Pancreas (tissue), 10 donors: ENCODE measurements around the gene RNF40. TPM values are rescaled to one million over a fixed set of nuclear protein-coding genes. Genes with fewer than 3 reads are reported as not detected.

Experiments
- ATAC-seq, 4 donors: fragments of 200-7000 bp; cut with Tn5 transposase; one replicate each; pipeline versions ENCODE4 v1.8.0 to v1.9.1; 2020; ENCODE audit warnings: mild to moderate bottlenecking in 4 of 4, moderate library complexity in 4 of 4
- DNase-seq, 6 donors: peaks; one replicate each; pipeline ENCODE4 v3.0.0-alpha.2; 2020
- FAIRE-seq: peaks from 2 replicates; lab custom pipeline; 2012; peaks lifted over from hg19 to GRCh38; lab: Jason Lieb, UNC
- H3K27ac ChIP-seq, 4 donors: fragments of 200-600 bp; sonication (generic); 1 replicate in 3 of 4; 2 replicates in 1 of 4; pipeline versions ENCODE4 v1.5.0 to v1.8.0; 2020
- H3K27me3 ChIP-seq, 4 donors: fragments of 200-600 bp; one replicate each; pipeline ENCODE4 v1.8.0; 2021
- H3K36me3 ChIP-seq, 3 donors: fragments of 200-600 bp; sonication (generic) in 1 of 3; one replicate each; pipeline versions ENCODE4 v1.5.0 to v1.8.0; 2020 to 2021
- H3K4me1 ChIP-seq, 3 donors: fragments of 200-600 bp; one replicate each; pipeline ENCODE4 v1.8.0; 2021
- H3K4me3 ChIP-seq, 4 donors: fragments of 200-600 bp; sonication (generic) in 2 of 4; one replicate each; pipeline versions ENCODE4 v1.5.0 to v1.8.0; 2020 to 2021
- H3K9me3 ChIP-seq, 4 donors: fragments of 200-600 bp; one replicate each; pipeline ENCODE4 v1.8.0; 2021
- CTCF ChIP-seq, 4 donors: fragments of 200-600 bp; sonication (generic) in 3 of 4; IDR thresholded peaks; one replicate each; pipeline versions ENCODE4 v1.5.0 to v1.8.0; 2021; ENCODE audit warnings: antibody characterized with exemption in 4 of 4
- WGBS, 2 donors: extraction: QIAGEN DNeasy Blood & Tissue Kit; methylation state at CpG; one replicate each; pipeline ENCODE4 v1.1.7; 2013; 5-methylcytosine and 5-hydroxymethylcytosine counted together
- intact Hi-C, 3 donors: fragments of 100-400 bp; cut with DNase I; formaldehyde crosslinking; loops; one replicate each; pipeline versions ENCODE4 v1.11.1 to v1.14.2; 2022
- polyA plus RNA-seq, 2 donors: library from polyadenylated mRNA; stranded (reverse); fragments of 200-250 nt; gene quantifications; one replicate each; pipeline ENCODE4 v1.2.3, GENCODE V29; 2013
- total RNA-seq, 6 donors: library from RNA; stranded (reverse); fragmentation: NEBNext Ultra II Directional in 4 of 6; extraction: Animal tissue kit (Norgen Biotek cat#: 25700) in 4 of 6; gene quantifications; one replicate each; pipeline versions ENCODE4 v1.2.1 to v1.2.4, GENCODE V29; 2021 to 2023
- donor health status: healthy with polysubstance abuse.
- donor health status: DM: no; HTN: no; CAD: no; lungs with moderate emphysema.
- donor health status: DM: no; HTN: no; CAD: no.
- donor health status: control.
- donor health status: control.
- donor health status: Bipolar disorder and iron deficiency.
- donor health status: DM: yes; HTN: yes; CAD: no.
- donor health status: DM: no; HTN: no; CAD: no.
- donor health status: DM: no; HTN: no; CAD: no.
- donor health status: DM: yes; HTN: yes; CAD: no.

RNF40 gene
- total and polyA plus RNA-seq, 8 donors: 37.7 to 68.4 (median 42.5) TPM

- ATAC-seq (no peak), DNase-seq (peak in 2 of 6 donors; percentile 24 to 63), FAIRE-seq (no peak)
- intact Hi-C loops: no loop called here
- 83 to 88% methylated on average over 14 of the region's 14 CpGs for WGBS, 2 donors
- H3K4me3 ChIP-seq: no peak overlapping the region
- H3K4me1 ChIP-seq: peaks cover 0 to 8% (median 5%) of the 10 kb centered on the region in 3 donors
- H3K27ac ChIP-seq: no peak overlapping the region
- peaks cover 2 to 36% (median 25%) of the 10 kb centered on the region in 3 donors for H3K36me3 ChIP-seq
- H3K9me3 ChIP-seq: no peaks in the 10 kb centered on the region
- H3K27me3 ChIP-seq: no peaks in the 10 kb centered on the region
- no peak for TF ChIP-seq CTCF (IDR thresholded peaks at IDR 0.05)
Measured at GRCh38 chr16:30773826-30774225, 11.7 kb downstream of the RNF40 start.

GRCh38 chr16:30774367-30775130 is 12.4 kb downstream of the RNF40 start:
- peaks cover 2 to 29% (median 18%) of the 10 kb centered on the region in 3 donors for H3K36me3 ChIP-seq
- no peaks in the 10 kb centered on the region for H3K27me3 ChIP-seq
- H3K27ac ChIP-seq: peak overlapping the region in 3 of 4 donors; percentile 67 to 80 (median 73)
- no peaks in the 10 kb centered on the region for H3K9me3 ChIP-seq
- FAIRE-seq (no peak), ATAC-seq (peak in 3 of 4 donors; percentile 4 to 15 (median 14)), DNase-seq (peak in 2 of 6 donors; percentile 42 to 72)
- intact Hi-C loops: no loop called here
- H3K4me3 ChIP-seq: peak overlapping the region in 3 of 4 donors; percentile 59 to 89 (median 68)
- TF ChIP-seq CTCF (IDR thresholded peaks at IDR 0.05): no peak
- H3K4me1 ChIP-seq: peaks cover 0 to 8% (median 5%) of the 10 kb centered on the region in 3 donors
- WGBS, 2 donors: 54 to 56% methylated on average over 8 of the region's 8 CpGs

- peaks cover 2 to 24% (median 18%) of the 10 kb centered on the region in 3 donors for H3K36me3 ChIP-seq
- FAIRE-seq (no peak), DNase-seq (no peak), ATAC-seq (no peak)
- no peaks in the 10 kb centered on the region for H3K27me3 ChIP-seq
- no peaks in the 10 kb centered on the region for H3K9me3 ChIP-seq
- TF ChIP-seq CTCF (IDR thresholded peaks at IDR 0.05): no peak
- peak overlapping the region; percentile 67 to 89 (median 76) for H3K27ac ChIP-seq
- H3K4me3 ChIP-seq: peak overlapping the region; percentile 54 to 89 (median 64)
- WGBS, 2 donors: 10% methylated on average over 15 of the region's 15 CpGs
- H3K4me1 ChIP-seq: peaks cover 0 to 8% (median 5%) of the 10 kb centered on the region in 3 donors
- intact Hi-C loops: no loop called here
Measured at GRCh38 chr16:30775131-30775391, 12.9 kb downstream of the RNF40 start.

GRCh38 chr16:30775392-30776188 is 13.5 kb downstream of the RNF40 start:
- FAIRE-seq: no peak
- peaks cover 0 to 8% (median 5%) of the 10 kb centered on the region in 3 donors for H3K4me1 ChIP-seq

More at GRCh38 chr16:30775392-30776188, 13.5 kb downstream of the RNF40 start:
- DNase-seq (peak; percentile 72 to 91 (median 84)), ATAC-seq (peak; percentile 84 to 93 (median 90))
- no peaks in the 10 kb centered on the region for H3K9me3 ChIP-seq
- TF ChIP-seq CTCF (IDR thresholded peaks at IDR 0.05): no peak
- H3K36me3 ChIP-seq: peaks cover 2 to 18% (median 15%) of the 10 kb centered on the region in 3 donors
- 0 to 1% methylated on average over 74 to 81 of the region's 81 CpGs for WGBS, 2 donors
- peak overlapping the region; percentile 67 to 89 (median 76) for H3K27ac ChIP-seq
- peak overlapping the region; percentile 54 to 89 (median 64) for H3K4me3 ChIP-seq
- intact Hi-C loops: no loop called here
- no peaks in the 10 kb centered on the region for H3K27me3 ChIP-seq
